GM19239 (cell line): ENCODE measurements around the gene VEZT.

ENCODE experiments used
- DNase-seq: peaks from one replicate; pipeline ENCODE4 v3.0.0; 2011; ENCODE audit warnings: low spot score; ENCODE audit not compliant: insufficient read length
- FAIRE-seq: peaks from 2 replicates; lab custom pipeline; 2011; peaks lifted over from hg19 to GRCh38; lab: Jason Lieb, UNC

VEZT gene

DNA sequence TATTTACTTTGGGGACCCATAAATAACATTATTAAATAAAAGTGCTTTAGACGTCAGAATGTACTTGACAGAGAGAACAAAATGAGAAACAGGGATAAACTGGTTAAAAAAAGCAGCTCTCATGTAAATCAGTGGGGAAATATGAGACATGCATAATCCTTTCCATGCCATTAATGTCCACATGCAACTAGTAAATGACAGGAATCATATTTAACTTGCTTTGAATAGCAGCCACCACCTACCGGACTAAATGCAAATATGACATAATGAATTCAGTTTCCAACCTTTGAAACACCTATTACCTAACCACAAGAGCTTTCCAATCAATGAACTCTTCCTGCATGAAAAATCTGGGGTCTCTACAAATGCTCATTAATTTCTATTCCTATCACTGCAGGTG is 20.0 kb upstream of the VEZT start:
- FAIRE-seq (no peak), DNase-seq (no peak)

DNA sequence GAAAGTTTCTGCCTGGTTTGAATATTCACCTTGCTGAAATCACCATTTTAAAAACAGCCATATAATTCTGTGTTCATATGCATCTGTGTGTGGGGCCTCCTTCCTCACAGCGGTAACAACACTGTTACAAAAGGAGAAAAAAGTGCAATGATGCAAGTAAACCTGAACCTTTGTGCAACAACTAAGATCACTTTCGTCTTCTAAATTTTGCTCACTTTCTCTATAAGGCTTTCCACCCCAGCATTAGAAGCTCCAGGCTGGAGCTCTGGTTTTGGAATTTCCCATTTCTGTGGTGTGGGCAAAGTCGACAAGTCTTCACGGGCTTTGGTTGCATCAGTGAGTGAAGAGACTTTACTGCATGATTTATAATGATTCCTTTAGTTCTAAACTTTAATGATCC is 18.7 kb upstream of the VEZT start:
- FAIRE-seq: peak; percentile 89

DNA sequence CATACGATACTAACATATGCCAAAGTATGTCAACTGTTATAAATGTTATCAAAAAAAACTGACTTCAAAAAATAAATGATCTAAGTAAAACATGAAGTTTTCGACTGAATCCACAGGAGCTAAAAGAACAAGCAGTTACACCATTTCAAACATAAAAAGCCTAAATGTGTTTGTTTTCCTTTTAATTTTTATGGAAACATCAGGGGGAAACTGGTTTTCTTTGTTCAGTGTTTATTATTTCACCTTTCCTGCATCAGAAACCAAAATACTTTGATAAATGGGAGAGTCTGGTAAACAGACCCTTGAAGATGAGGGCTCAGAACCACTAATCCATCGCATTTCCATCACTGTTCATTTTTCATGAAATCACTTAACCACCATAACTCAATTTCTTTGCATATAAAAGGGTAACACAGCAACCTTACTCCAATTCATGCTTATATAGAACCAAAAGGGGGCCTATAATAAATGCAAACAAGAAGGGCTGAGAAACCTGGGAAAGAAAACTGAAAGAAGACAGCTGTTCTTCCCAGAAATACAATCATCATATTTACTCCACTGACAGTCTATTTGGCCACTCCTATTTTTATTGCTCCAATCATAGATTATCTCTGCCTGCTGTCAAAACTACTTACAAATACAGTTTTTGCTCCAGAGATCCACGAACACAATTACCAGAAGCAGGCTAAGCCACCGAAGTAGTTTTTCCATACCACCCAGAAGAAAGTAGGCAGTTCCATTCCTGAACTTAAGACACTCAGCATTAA is 17.3 kb upstream of the VEZT start:
- DNase-seq (no peak), FAIRE-seq (no peak)

More for the DNA sequence above, 18.7 kb upstream of the VEZT start:
- no peak for DNase-seq

DNA sequence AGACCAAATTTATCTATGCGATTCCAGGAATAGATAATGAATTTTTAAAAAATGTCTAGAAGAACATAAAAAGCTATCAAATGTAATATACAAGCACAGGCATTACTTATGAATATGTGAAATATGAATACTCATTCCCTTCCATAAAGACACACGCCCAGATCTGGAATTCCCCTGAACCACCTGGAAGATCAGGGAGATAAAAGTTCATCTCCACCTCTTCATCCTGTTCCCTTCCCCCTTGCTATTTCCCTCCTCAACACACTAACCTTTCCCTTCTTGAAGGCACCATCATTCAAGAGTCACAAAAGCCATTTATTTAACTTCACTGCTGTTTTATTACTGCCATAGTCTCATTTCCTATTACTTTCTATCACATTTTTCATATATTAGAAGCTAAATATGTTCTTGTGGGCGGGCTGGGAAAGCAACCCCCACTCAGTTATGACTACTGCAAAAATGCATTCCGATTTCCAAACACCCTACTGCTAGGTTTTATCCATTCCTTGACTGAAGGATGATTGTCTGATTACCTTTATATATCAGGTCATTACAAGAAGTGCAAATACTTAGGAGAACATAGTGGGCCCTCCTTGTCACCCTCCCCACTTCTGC is 16.4 kb upstream of the VEZT start:
- FAIRE-seq: no peak
- no peak for DNase-seq

DNA sequence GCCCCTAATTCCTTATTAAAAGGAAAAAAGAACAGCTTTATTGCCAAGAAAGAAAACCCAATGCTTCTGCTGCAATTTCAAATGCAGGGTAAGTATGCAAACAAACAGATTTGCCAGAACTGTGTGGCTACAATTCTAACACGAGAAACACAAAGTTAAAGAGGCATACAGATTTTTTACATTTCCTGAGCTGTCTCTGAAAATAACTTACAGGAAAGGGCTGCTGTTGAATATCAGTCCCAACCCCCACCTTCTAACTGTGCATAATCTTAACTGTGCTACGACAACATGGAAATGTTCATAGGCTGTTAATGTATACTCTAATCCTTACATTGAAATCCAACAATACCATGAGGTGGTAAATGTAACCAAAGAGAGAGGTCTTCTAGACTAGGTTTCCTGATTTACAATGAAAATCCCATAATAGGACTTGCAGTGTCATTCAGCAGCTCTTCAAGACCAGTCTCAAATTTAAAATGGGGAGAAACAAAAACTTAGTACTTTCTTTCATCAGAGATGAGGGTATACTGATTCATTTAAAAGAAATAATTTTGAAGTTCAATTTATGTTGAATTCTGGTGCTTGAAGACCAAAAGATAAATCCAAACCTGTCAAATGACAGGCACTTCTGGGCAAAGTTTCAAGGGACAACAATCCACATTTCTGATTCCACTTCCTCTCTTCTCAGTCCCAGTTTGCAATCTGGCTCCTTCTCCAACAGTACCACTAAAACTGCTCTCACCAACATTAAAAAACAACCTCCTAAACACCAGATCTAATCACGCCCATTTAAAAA is 14.7 kb upstream of the VEZT start:
- no peak for DNase-seq
- peak; percentile 59 for FAIRE-seq

DNA sequence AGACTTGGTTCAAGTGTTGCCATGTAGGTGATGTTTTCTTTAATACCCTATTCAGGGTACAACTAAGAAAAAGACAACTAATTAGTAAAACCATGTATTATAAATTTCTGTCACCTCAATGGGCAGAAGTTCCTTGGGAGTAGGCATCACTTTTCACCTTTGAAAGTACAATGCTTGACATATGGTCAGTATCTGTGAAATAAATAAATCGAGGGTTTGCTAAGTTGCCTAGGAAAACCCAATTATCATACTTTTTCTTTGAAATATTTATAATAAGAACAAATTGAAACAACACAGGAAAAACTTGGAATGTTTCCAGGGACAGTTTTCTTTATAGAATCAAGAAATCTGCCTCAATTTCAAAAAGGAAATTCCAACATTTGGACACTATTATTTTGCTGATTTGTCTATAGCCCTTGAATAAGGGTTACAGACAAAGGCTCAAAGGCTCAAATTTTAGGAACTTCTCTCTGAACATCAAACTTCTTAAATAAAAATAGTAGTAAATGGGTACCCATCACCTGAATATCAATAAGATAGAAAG is 14.0 kb upstream of the VEZT start:
- FAIRE-seq (no peak), DNase-seq (no peak)

DNA sequence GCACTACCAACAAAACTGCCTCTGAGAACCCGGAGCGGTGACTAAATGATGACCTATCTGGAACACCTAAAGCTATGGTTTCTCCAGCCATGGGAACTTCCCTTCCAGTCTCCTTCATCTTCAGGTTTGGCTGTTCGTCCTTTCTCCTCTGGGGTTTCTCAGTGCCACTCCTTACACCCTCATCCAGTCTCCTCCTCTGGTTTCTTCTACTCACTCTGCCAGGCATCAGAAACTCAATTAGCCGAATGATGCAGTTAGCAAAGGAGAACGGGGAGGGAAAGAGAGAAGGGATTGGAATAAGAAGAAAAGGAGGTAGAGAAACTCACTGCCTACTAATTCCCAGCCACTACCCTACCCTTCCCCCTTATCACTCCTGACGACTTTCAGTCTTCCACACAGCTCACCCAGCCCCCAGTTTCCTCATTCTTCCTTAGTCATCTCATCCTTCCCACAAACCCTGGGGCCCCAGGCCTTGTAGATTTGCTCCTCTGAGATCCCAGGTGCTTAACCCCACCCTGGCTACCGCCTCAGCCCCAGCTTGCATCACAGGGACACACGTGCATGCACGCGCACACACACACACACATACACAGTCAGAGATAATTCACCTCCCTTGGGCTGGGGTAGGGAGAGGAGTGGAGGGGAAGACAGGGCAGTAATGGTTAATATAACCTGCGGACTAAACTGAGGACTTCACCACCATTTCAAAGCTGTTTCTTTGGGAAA is 13.3 kb upstream of the VEZT start:
- DNase-seq (no peak), FAIRE-seq (no peak)

DNA sequence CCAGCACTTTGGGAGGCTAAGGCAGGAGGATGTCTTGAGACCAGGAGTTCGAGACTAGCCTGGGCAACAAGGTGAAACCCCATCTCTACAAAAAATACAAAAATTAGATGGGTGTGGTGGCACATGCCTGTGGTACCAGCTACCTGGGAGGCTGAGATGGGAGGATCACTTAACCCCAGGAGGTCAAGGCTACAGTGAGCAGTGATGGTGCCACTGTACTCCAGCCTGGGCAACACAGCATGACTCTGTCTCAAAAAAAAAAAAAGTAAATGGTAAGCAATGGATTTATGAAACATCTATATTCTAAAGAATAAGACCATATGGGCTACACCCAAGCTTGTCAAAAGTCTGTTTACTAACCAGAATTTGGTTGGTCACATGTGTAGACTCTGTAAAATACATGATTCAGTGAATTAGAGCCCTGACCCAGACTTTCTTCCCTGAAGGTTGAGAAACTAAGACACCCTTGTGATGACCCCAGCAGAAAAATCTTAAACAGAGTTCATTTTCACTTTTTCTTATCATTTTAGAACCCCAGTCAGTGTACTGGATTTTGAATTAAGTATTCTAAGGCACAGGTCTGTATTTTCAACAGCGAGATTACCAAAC is 12.5 kb upstream of the VEZT start:
- DNase-seq (no peak), FAIRE-seq (no peak)

DNA sequence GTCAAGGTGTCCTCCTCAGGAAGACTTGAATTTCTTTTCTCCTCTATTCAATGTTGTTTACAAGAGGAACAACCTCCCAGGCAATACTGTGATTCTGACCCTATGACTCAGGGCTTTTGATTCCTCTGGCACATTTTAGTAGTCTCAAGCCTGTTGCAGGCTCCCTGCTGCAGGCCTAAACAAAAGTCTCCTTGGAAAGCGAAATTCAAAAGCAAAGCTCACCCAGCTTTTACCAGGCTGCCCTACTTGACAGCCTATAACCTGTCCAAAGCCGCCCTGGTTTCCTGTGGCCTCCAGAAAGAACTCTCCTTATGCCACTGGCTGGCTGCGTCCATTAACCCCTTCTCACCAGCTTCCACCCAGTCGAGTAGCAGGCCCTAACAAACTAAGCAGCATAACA is 11.9 kb upstream of the VEZT start:
- FAIRE-seq (no peak), DNase-seq (no peak)

DNA sequence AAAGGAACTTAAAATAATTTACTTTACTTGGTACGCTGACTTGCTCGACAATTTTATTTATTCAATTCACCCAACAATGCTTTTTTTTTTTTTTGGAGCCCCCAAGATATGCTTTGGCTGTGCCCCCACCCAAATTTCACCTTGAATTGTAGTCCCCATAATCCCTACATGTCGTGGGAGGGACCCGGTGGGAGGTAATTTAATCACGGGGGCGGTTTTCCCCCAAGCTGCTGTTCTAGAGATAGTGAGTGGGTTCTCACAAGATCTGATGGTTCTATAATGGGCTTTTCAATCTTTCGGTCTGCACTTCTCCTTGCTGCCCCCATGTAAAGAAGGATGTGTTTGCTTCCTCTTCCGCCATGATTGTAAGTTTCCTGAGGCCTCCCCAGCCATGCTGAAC is 10.7 kb upstream of the VEZT start:
- FAIRE-seq: no peak
- DNase-seq: no peak

DNA sequence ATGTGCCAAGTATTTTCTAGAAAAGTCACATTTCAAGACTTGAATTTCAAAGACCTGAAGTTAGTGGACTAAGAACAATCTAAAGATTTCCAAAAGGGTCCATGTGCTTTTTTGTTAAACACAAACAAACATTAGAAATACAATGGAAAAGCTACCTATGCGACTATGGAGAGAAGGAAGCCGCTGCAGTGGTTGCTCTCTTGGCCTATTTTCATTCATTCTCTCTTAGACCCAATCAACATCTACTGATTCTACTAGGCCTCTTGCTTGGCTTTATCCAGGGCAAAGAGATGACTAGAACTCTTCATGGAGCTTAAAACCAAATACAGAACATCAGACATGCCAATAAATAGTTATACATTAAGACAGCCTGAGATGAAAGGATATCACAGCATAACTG is 10.2 kb upstream of the VEZT start:
- FAIRE-seq (no peak), DNase-seq (no peak)

DNA sequence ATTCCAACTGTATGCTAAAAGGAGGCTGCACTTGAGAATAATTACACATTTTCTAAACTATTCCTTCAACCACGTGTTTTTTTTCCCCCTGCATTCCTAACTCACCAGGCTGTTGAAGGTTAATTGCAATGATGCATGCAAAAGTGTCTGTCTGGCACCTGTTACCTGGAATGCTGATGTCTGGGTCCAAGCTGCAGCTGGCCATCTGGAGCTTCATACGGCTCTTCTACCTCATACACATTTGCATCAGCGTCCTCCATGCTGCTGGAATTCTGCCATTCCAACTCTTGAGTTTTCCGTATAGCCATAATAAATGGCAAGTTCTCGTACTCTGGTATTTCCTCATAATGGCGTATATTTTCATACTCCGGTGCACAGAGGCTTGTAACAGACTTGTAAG is 8.9 kb upstream of the VEZT start:
- DNase-seq: no peak
- FAIRE-seq: no peak

DNA sequence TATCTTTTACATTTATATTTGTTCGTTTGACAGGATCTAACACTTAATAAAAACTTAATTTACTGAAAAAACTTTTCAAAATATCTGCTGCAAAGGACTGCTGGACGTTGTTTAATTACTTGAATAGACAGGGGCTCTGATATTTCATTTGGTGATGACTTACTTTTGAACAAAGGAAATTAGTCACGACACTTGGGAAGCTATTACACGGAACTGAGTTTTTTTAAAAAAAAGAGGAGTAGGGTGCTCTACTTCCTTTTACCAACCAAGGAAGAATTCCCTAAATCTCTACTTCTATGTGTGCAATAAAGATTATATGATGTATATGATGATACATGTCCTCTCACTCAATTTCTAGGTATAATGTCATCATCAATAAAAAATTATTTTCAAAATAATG is 5.0 kb upstream of the VEZT start:
- no peak for FAIRE-seq

DNA sequence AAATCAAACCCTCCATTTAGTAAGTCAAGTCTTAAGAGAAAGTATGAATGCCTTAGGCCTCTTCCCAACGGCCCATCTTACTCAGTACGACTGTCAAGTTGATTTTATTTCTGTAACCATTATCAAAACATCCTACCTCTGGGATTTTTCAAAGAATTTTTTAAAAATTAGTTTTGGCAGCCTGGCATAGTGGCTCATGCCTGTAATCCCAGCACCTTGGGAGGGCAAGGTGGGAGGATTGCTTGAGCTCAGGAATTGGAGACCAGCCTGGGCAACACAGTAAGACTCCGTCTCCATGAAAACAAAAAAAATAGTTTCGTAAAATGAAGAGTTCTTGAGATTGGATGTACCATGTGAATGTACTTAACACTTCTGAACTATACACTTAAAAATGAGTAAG is 4.5 kb upstream of the VEZT start:
- FAIRE-seq: no peak
- DNase-seq: no peak

More for the DNA sequence above, 5.0 kb upstream of the VEZT start:
- no peak for DNase-seq

DNA sequence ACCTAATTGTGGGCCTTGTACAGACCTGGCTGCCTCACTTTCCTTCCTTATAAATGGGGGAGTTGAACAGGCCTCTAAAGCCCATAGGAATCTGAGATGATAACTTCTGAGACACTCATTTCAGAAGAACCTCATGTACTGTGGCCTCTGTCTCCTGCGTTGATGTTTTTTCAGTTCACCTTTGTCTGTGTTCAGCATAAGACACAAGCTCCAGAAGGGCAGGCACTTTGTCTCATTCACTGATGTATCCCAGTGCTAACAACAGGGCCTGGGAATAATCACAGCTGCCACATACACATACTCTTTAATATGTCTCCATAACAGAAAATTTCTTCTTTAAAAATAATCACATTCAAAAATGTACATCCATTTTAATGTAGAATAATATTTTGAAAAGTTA is 3.7 kb upstream of the VEZT start:
- DNase-seq: no peak

DNA sequence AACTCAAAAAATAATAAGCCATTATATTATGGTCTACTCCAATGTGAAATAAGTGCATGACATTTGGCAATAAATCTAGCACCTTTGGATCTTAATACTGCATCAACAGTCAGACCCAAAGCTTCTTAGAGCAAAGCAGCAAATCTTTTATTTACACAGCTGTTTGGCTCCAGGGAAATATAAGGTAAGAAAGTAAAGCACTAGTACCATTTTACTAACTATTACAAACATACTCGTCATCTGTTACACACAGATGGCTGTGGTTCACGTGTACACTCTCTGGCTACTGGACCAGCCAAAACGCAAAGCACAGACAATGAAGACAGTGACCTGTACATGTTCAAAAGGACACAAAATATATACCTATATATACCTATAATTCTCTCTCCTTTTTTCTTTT is 3.1 kb upstream of the VEZT start:
- FAIRE-seq: no peak
- DNase-seq: no peak

More for the DNA sequence above, 3.7 kb upstream of the VEZT start:
- no peak for FAIRE-seq

DNA sequence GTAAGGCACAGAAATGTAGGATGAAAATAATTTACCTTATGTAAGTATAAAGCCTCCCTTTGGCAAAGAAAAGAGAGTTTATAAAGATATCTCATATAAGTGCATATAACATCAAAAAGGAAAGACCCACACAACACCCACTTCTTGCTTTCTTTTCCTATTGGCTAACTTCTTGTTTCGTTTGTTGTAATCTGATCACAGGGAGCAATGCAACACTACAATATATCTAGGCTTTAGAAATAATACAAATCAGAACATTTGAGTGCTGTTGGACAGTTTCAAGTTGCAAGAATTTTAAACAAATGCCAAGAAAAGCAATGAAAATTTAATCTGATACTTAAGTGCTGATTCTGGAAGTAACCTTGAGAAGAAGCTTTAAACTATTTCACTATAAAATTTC is 1.7 kb upstream of the VEZT start:
- DNase-seq: no peak
- peak; percentile 82 for FAIRE-seq

DNA sequence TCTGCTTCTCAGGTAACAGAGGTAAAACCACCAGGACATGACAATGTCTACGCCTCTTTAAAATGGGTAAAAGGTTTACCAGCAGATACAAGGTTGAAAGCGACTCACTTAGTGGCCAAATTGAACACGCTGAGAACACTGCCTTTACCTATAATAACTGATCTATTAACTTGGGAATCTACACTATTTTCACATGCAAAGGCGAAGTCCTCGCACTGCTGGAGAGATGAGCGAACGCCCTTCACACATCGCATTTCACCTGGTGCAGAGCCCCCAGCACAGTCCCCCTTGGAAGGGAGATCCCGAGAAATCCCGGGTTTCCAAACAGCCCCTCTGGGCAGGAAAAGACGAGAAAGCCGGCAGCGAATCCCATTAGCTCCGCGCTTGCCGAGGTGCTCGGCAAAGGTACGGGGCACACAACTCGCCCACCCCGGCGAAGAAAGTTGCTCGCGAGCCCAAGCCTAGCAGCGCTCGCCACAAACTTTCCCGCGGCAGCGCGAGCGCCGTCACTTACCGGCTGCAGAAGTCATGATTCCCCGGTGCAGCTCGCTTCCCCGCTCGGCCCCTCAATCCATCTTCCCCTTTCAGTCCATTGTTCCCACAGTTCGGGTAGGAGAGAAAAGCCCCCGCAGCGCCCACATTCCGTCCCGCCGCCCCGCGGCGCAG is 763 bp upstream of the VEZT start:
- FAIRE-seq (no peak), DNase-seq (no peak)
